Mesenchymal stem cell (in vitro differentiated cells and primary cell): ENCODE measurements around the gene IL17F.

ENCODE experiments used
- DNase-seq: peaks from one replicate; pipeline ENCODE4 v3.0.0-alpha.2; 2013
- H2AFZ ChIP-seq: one replicate; pipeline ENCODE4 v1.6.1; 2013; ENCODE audit warnings: low read depth, mild to moderate bottlenecking, control low read depth, inconsistent platforms, low read length, moderate library complexity
- H2AK5ac ChIP-seq: 2 replicates; pipeline ENCODE4 v1.6.1; 2013; ENCODE audit warnings: low read length, moderate library complexity, mild to moderate bottlenecking, inconsistent platforms; ENCODE audit not compliant: severe bottlenecking
- H2BK120ac ChIP-seq: one replicate; pipeline ENCODE4 v1.6.1; 2013; ENCODE audit warnings: low read depth, mild to moderate bottlenecking, inconsistent platforms, low read length, moderate library complexity
- H2BK12ac ChIP-seq, 2 experiments: one replicate each; pipeline ENCODE4 v1.6.1; 2013; ENCODE audit warnings: inconsistent platforms in 2 of 2, low read length in 2 of 2, mild to moderate bottlenecking in 2 of 2, moderate library complexity in 2 of 2, control low read depth in 1 of 2
- H2BK15ac ChIP-seq: one replicate; pipeline ENCODE4 v1.6.1; 2013; ENCODE audit warnings: mild to moderate bottlenecking, low read depth, inconsistent platforms; ENCODE audit not compliant: poor library complexity, severe bottlenecking
- H2BK5ac ChIP-seq: 2 replicates; pipeline ENCODE4 v1.6.1; 2013; ENCODE audit warnings: low read depth, mild to moderate bottlenecking, low read length, control low read depth, inconsistent platforms; ENCODE audit not compliant: poor library complexity, severe bottlenecking
- H3K14ac ChIP-seq, 2 experiments: one replicate each; pipeline ENCODE4 v1.6.1; 2013; ENCODE audit warnings: inconsistent platforms in 2 of 2, low read length in 2 of 2, control low read depth in 1 of 2, mild to moderate bottlenecking in 1 of 2, moderate library complexity in 1 of 2
- H3K18ac ChIP-seq, 2 experiments: one replicate each; pipeline ENCODE4 v1.6.1; 2013; ENCODE audit warnings: inconsistent platforms in 2 of 2, low read length in 2 of 2, control low read depth in 1 of 2, low read depth in 1 of 2, mild to moderate bottlenecking in 1 of 2
- H3K23ac ChIP-seq, 2 experiments: one replicate each; pipeline ENCODE4 v1.6.1; 2013; ENCODE audit warnings: inconsistent platforms in 2 of 2, low read length in 2 of 2, mild to moderate bottlenecking in 2 of 2, moderate library complexity in 2 of 2, control low read depth in 1 of 2
- H3K27ac ChIP-seq: 2 replicates; pipeline ENCODE4 v1.5.1; 2013; ENCODE audit warnings: mild to moderate bottlenecking, moderate library complexity, low read length, control low read depth, inconsistent platforms; ENCODE audit not compliant: poor library complexity, severe bottlenecking
- H3K27me3 ChIP-seq, 2 experiments: 2 replicates each; pipeline versions ENCODE4 v1.6.1 to v1.7.0; 2013; ENCODE audit warnings: low read length in 2 of 2, mild to moderate bottlenecking in 2 of 2, moderate library complexity in 2 of 2, control low read depth in 1 of 2, inconsistent platforms in 1 of 2; ENCODE audit not compliant: control insufficient read depth in 1 of 2, insufficient read depth in 1 of 2
- H3K36me3 ChIP-seq, 2 experiments: 2 replicates each; pipeline versions ENCODE4 v1.6.1 to v1.7.0; 2013; ENCODE audit warnings: low read length in 2 of 2, control low read depth in 1 of 2, inconsistent platforms in 1 of 2, low read depth in 1 of 2, mild to moderate bottlenecking in 1 of 2; ENCODE audit not compliant: insufficient read depth in 2 of 2, control insufficient read depth in 1 of 2
- H3K4ac ChIP-seq, 2 experiments: one replicate each; pipeline ENCODE4 v1.6.1; 2013; ENCODE audit warnings: inconsistent platforms in 2 of 2, low read length in 2 of 2, mild to moderate bottlenecking in 2 of 2, moderate library complexity in 2 of 2, control low read depth in 1 of 2, low read depth in 1 of 2
- H3K4me1 ChIP-seq: 2 replicates; pipeline ENCODE4 v1.6.1; 2013; ENCODE audit warnings: low read depth, low read length, control low read depth; ENCODE audit not compliant: control insufficient read depth, insufficient read depth
- H3K4me2 ChIP-seq: 2 replicates; pipeline ENCODE4 v1.6.1; 2013; ENCODE audit warnings: low read length, mild to moderate bottlenecking, inconsistent platforms; ENCODE audit not compliant: poor library complexity, severe bottlenecking
- H3K4me3 ChIP-seq, 2 experiments: 2 replicates each; pipeline versions ENCODE4 v1.5.1 to v1.7.0; 2013; ENCODE audit warnings: low read length in 2 of 2, mild to moderate bottlenecking in 2 of 2, control low read depth in 1 of 2, low read depth in 1 of 2; ENCODE audit not compliant: insufficient read depth in 1 of 2
- H3K79me1 ChIP-seq: replicated peaks from 2 replicates; pipeline ENCODE4 v1.6.1; 2013; ENCODE audit warnings: mild to moderate bottlenecking, control low read depth, low read length, inconsistent platforms; ENCODE audit not compliant: poor library complexity, severe bottlenecking
- H3K9ac ChIP-seq: 2 replicates; pipeline ENCODE4 v1.7.0; 2013; ENCODE audit warnings: mild to moderate bottlenecking, low read length, moderate library complexity
- H3K9me3 ChIP-seq: 2 replicates; pipeline ENCODE4 v1.7.0; 2013; ENCODE audit warnings: mild to moderate bottlenecking, low read length; ENCODE audit not compliant: control insufficient read depth
- H4K8ac ChIP-seq: one replicate; pipeline ENCODE4 v1.6.1; 2013; ENCODE audit warnings: inconsistent platforms, mild to moderate bottlenecking, low read length, moderate library complexity
- H4K91ac ChIP-seq: one replicate; pipeline ENCODE4 v1.6.1; 2013; ENCODE audit warnings: mild to moderate bottlenecking, low read length, inconsistent platforms
- WGBS: methylation state at CpG from one replicate; pipeline ENCODE4 v1.1.7; 2013; ENCODE audit warnings: mixed read lengths; 5-methylcytosine and 5-hydroxymethylcytosine counted together

Gene IL17F

DNA sequence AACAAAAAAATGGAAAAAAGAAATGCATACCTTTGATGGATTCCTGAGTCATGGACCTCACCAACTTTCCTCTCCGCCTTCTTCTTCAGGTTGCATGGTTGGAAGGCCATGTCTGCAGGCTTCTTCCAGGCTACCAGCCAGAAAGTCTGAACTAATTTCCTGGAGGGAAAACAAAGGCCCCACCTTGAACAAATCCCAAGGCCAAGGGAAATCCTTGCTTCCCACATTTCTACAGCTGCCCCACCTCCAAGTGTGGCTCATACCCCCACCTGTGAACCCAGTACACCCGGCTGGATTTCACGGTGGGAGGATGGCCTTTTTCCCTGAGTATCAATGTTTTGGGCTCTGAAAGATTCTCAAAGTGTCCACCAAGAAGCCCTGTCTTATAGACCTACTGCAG, 35.7 kb downstream of the IL17F start:
- H2AK5ac ChIP-seq: no peak overlapping the region
- no peak overlapping the region for H3K4me2 ChIP-seq
- H2BK120ac ChIP-seq: no peak overlapping the region
- H3K36me3 ChIP-seq: no peaks in the 10 kb centered on the region
- peaks cover 0 to 12% of the 10 kb centered on the region in 2 experiments for H3K27me3 ChIP-seq
- H3K4me3 ChIP-seq: no peak overlapping the region
- H2BK15ac ChIP-seq: no peak overlapping the region
- H2AFZ ChIP-seq: no peak overlapping the region
- H3K4ac ChIP-seq: no peak overlapping the region
- no peak overlapping the region for H3K27ac ChIP-seq
- no peaks in the 10 kb centered on the region for H3K79me1 ChIP-seq
- no peak overlapping the region for H3K9ac ChIP-seq
- no peak for DNase-seq
- H3K14ac ChIP-seq: no peak overlapping the region
- H4K8ac ChIP-seq: no peak overlapping the region
- no peak overlapping the region for H3K23ac ChIP-seq
- H2BK5ac ChIP-seq: no peak overlapping the region
- no peak overlapping the region for H4K91ac ChIP-seq
- H2BK12ac ChIP-seq: no peak overlapping the region
- no peaks in the 10 kb centered on the region for H3K4me1 ChIP-seq
- no peaks in the 10 kb centered on the region for H3K9me3 ChIP-seq
- 90% methylated on average over 3 of the region's 3 CpGs for WGBS
- H3K18ac ChIP-seq: no peak overlapping the region

GRCh38 chr6:52207066-52207465, 37.2 kb downstream of the IL17F start:
- Histone ChIP-seq H3K79me1 (no peaks in the 10 kb centered on the region), H2BK12ac (no peak overlapping the region), H3K23ac (no peak overlapping the region), H3K4me2 (no peak overlapping the region), H3K27ac (no peak overlapping the region), H3K18ac (no peak overlapping the region), H2BK5ac (no peak overlapping the region), H2BK120ac (no peak overlapping the region), H4K91ac (no peak overlapping the region), H3K4me3 (no peak overlapping the region), H2AFZ (no peak overlapping the region), H3K9ac (no peak overlapping the region), H3K36me3 (no peaks in the 10 kb centered on the region), H3K14ac (no peak overlapping the region), H3K27me3 (peaks cover 0 to 8% of the 10 kb centered on the region in 2 experiments), H3K4me1 (no peaks in the 10 kb centered on the region), H2AK5ac (no peak overlapping the region), H3K4ac (no peak overlapping the region), H3K9me3 (no peaks in the 10 kb centered on the region), H2BK15ac (no peak overlapping the region), H4K8ac (no peak overlapping the region)
- DNase-seq: no peak
- WGBS: 96% methylated on average over 1 of the region's 2 CpGs

GRCh38 chr6:52201493-52201892, 42.8 kb downstream of the IL17F start:
- H3K4me2 ChIP-seq: no peak overlapping the region
- no peaks in the 10 kb centered on the region for H3K79me1 ChIP-seq
- H4K8ac ChIP-seq: no peak overlapping the region
- H3K36me3 ChIP-seq: no peaks in the 10 kb centered on the region
- H3K9ac ChIP-seq: no peak overlapping the region
- no peak overlapping the region for H2BK12ac ChIP-seq
- H3K27me3 ChIP-seq: no peaks in the 10 kb centered on the region
- no peak overlapping the region for H2BK120ac ChIP-seq
- no peak overlapping the region for H3K4me3 ChIP-seq
- H4K91ac ChIP-seq: no peak overlapping the region
- no peak overlapping the region for H3K4ac ChIP-seq
- no peak for DNase-seq
- no peak overlapping the region for H2AK5ac ChIP-seq
- no peak overlapping the region for H3K27ac ChIP-seq
- H3K23ac ChIP-seq: no peak overlapping the region
- H3K18ac ChIP-seq: no peak overlapping the region
- H3K14ac ChIP-seq: no peak overlapping the region
- H2AFZ ChIP-seq: no peak overlapping the region
- H3K9me3 ChIP-seq: peaks cover 11% of the 10 kb centered on the region
- no peak overlapping the region for H2BK15ac ChIP-seq
- H3K4me1 ChIP-seq: no peaks in the 10 kb centered on the region
- H2BK5ac ChIP-seq: no peak overlapping the region

DNA sequence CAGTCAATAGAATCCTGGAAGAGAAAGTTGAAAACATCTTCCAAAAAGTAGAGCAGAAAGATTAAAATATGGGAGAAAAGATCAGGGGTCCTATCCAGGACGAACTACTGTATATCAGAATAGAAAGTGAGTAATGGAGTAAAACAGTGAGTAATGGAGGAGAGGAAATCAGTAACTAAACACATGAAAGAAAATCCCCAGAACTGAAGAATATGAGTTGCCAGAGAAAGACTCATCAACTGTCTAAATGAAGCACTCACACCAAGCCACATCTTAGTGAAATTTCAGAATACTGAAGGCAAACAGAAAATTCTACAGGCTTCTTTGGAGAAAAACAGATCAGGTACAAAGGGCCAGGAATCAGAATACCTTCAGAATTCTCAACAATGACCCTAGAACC, 43.3 kb downstream of the IL17F start:
- DNase-seq: no peak
- no peak overlapping the region for H2BK120ac ChIP-seq
- H3K18ac ChIP-seq: no peak overlapping the region
- no peak overlapping the region for H3K14ac ChIP-seq
- H4K91ac ChIP-seq: no peak overlapping the region
- H2BK12ac ChIP-seq: no peak overlapping the region
- H3K4ac ChIP-seq: no peak overlapping the region
- H3K4me2 ChIP-seq: no peak overlapping the region
- H3K9me3 ChIP-seq: peaks cover 11% of the 10 kb centered on the region
- no peaks in the 10 kb centered on the region for H3K36me3 ChIP-seq
- no peak overlapping the region for H3K23ac ChIP-seq
- H3K79me1 ChIP-seq: no peaks in the 10 kb centered on the region
- H2BK5ac ChIP-seq: no peak overlapping the region
- no peak overlapping the region for H2AK5ac ChIP-seq
- H3K27ac ChIP-seq: no peak overlapping the region
- H2AFZ ChIP-seq: no peak overlapping the region
- no peaks in the 10 kb centered on the region for H3K4me1 ChIP-seq
- no CpG with 5 or more reads among the region's 1 CpG for WGBS
- no peak overlapping the region for H3K9ac ChIP-seq
- H3K4me3 ChIP-seq: no peak overlapping the region
- H4K8ac ChIP-seq: no peak overlapping the region
- no peak overlapping the region for H2BK15ac ChIP-seq
- no peaks in the 10 kb centered on the region for H3K27me3 ChIP-seq
